ENCODE data around the gene ST3GAL2.

ST3GAL2 gene

DNA sequence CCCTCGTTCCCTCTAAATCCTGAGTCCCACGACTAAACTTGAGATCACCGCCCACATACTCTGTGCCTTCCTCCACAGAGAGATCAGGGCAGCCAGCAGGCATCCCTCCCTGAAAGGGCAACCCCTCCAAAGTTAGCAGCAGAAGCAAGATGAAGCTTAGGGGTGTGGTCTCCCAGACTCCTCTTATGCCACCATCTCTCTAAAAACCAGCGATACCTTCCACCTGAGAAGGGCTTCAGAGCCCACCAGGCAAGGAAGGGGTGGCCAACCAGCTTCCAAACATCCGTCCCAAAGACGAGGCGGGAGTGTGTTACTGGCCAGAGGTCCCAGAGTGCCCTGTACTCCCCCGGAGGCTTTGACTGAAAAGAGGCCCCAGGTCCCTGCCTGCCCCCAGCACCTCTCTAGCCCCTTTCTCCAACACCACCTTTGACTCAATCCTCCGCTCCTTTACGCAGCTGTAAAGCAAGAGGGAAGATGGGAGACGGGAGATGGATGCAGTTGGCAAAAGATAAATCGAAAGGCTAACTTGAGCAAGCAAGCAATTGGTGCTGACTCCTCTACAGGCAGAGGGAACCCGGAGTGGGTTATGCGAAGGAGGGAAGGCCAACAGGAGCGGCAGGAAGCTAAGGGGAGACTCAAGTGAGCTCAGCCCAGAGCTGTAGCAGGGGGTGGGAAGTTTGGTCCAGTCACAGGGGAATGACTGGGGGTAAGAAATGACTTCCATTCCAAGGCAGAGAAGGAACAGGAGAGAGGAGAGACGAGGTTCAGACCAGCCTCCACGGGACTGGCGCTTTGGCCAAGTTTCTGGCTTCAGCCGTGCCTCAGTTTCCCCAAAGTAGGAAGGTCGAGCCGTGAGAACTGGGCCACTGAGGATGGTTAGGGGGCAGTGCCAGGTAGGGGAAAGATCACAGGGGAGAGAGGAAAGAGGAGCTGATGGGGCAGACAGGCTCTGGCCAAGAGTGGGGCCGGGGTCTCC, 1.0 kb downstream of the ST3GAL2 start:
- peak overlapping the region; percentile 90 for H3K4me2 ChIP-seq (ENCODE audit: insufficient read depth, low read length)
- TF ChIP-seq CTCF (IDR thresholded peaks at IDR 0.05; ENCODE audit: borderline replicate concordance, extremely low read depth, low read length, poor library complexity, severe bottlenecking) (no peak), EZH2 (IDR thresholded peaks at IDR 0.05; ENCODE audit: borderline replicate concordance, low read depth, low read length, severe bottlenecking) (no peak)
- H3K4me3 ChIP-seq (ENCODE audit: low read depth in 1 of 2, low read length in 2 of 2) = peak overlapping the region; percentile 31 to 67; a peak in 3 of 4 replicates
- peak overlapping the region; percentile 48 for H2AFZ ChIP-seq (ENCODE audit: low read depth, low read length)
- H4K20me1 ChIP-seq (ENCODE audit: insufficient read depth, low read length) = peaks cover 19% of the 10 kb centered on the region; the same call in 1 of the 2 replicates
- peak overlapping the region; percentile 35 for H3K27ac ChIP-seq (ENCODE audit: low read length)
- no peak for ATAC-seq (ENCODE audit: insufficient read depth, low read depth)
- H3K9me3 ChIP-seq (ENCODE audit: insufficient read depth, low read length, severe bottlenecking) = no peaks in the 10 kb centered on the region
- peak; percentile 34 for DNase-seq
- H3K4me1 ChIP-seq (ENCODE audit: insufficient read depth, low read length) = peaks cover 33% of the 10 kb centered on the region
- H3K79me2 ChIP-seq (ENCODE audit: insufficient read depth, low read length) = peaks cover 51% of the 10 kb centered on the region
- no peaks in the 10 kb centered on the region for H3K27me3 ChIP-seq (ENCODE audit: insufficient read depth, low read length, poor library complexity)
- H3K36me3 ChIP-seq (ENCODE audit: insufficient read depth, low read length) = peaks cover 13% of the 10 kb centered on the region
- peak overlapping the region; percentile 76 for H3K9ac ChIP-seq (ENCODE audit: low read depth, low read length)

DNA sequence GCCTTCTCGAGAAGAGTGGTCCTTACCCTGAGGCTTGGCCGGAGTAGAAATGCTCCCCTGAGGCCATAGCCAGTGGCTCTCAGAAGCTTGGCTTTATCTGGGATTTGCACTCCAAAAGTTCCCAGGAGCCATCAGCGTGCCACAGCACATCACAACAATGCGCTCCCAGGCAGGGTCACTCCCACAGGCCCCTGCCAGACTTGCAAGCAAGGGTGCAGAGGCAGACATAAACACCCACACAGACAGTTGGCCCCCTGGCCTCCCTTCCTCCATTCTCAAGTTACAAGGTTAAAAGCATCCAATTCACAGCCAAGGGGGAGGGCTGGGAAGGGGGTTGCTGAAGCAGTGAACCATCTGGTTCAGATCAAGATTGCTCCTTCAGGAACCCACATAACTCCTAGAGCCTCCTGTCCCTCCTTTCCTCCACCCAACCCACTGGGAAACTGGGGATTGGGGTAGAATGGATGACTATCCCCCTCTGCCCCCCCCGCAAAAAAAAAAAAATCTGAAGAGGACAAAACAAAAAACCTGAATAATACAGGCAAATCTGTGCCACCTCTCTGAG, 1.8 kb downstream of the ST3GAL2 start:
- TF ChIP-seq EZH2 (IDR thresholded peaks at IDR 0.05; ENCODE audit: borderline replicate concordance, low read depth, low read length, severe bottlenecking) (no peak), CTCF (IDR thresholded peaks at IDR 0.05; ENCODE audit: borderline replicate concordance, extremely low read depth, low read length, poor library complexity, severe bottlenecking) (no peak)
- H3K79me2 ChIP-seq (ENCODE audit: insufficient read depth, low read length) = peaks cover 58% of the 10 kb centered on the region
- peak overlapping the region; percentile 90 for H3K4me2 ChIP-seq (ENCODE audit: insufficient read depth, low read length)
- ATAC-seq (ENCODE audit: insufficient read depth, low read depth) (no peak), DNase-seq (peak; percentile 38)
- H3K9ac ChIP-seq (ENCODE audit: low read depth, low read length) = peak overlapping the region; percentile 76; the same call in 1 of the 2 replicates
- H3K4me3 ChIP-seq (ENCODE audit: low read depth in 1 of 2, low read length in 2 of 2) = peak overlapping the region in 1 of 2 experiments; percentile 67; a peak in 3 of 4 replicates
- peaks cover 40% of the 10 kb centered on the region for H3K4me1 ChIP-seq (ENCODE audit: insufficient read depth, low read length)
- H4K20me1 ChIP-seq (ENCODE audit: insufficient read depth, low read length) = peaks cover 20% of the 10 kb centered on the region; the same call in 1 of the 2 replicates
- peaks cover 13% of the 10 kb centered on the region for H3K36me3 ChIP-seq (ENCODE audit: insufficient read depth, low read length)
- no peaks in the 10 kb centered on the region for H3K27me3 ChIP-seq (ENCODE audit: insufficient read depth, low read length, poor library complexity)
- no peak overlapping the region for H2AFZ ChIP-seq (ENCODE audit: low read depth, low read length)
- H3K27ac ChIP-seq (ENCODE audit: low read length) = peak overlapping the region; percentile 8; the same call in 1 of the 2 replicates
- no peaks in the 10 kb centered on the region for H3K9me3 ChIP-seq (ENCODE audit: insufficient read depth, low read length, severe bottlenecking)

DNA sequence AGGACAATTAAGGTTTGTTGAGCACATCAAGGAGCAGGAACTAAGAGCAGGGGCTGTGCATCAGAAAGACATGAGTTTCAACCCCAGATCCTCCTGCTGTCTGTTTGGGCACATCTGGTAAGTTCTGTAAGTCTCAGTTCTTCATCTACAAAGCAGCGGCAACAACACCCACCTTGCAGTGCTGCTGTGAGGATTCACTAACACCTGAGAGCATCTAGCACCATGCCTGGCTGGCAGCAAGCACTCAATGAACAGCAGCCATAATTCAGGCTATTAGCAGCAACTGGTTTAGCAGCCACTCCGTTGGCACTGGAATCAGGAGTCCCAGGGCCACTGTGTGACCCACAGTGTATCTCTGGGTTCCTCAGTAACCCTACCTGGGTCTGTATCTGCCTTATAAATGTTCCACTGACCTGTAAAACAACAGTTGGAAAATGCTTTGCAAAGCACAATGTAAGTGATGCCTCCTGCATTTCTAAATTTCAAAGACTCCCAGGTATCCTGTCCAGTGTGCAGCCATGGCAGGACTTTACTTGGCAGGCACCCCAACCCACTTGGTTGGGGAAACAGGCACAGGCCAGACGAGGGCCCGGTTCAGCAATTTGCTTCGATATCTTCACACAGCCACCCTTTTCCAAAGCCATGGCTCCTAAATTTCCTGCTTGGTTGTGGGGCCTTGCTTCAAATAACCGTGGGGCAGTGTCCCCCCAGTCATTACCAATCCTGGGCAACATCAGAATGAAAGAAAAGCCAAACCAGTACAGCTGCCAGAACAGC, 4.2 kb downstream of the ST3GAL2 start:
- peaks cover 20% of the 10 kb centered on the region; the same call in 1 of the 2 replicates for H4K20me1 ChIP-seq (ENCODE audit: insufficient read depth, low read length)
- peaks cover 78% of the 10 kb centered on the region for H3K79me2 ChIP-seq (ENCODE audit: insufficient read depth, low read length)
- DNase-seq (no peak), ATAC-seq (ENCODE audit: insufficient read depth, low read depth) (no peak)
- no peak overlapping the region for H3K27ac ChIP-seq (ENCODE audit: low read length)
- H3K27me3 ChIP-seq (ENCODE audit: insufficient read depth, low read length, poor library complexity) = no peaks in the 10 kb centered on the region
- no peak overlapping the region; the same call in 1 of the 2 replicates for H3K4me2 ChIP-seq (ENCODE audit: insufficient read depth, low read length)
- H3K9ac ChIP-seq (ENCODE audit: low read depth, low read length) = no peak overlapping the region
- H3K36me3 ChIP-seq (ENCODE audit: insufficient read depth, low read length) = peaks cover 13% of the 10 kb centered on the region
- H3K4me1 ChIP-seq (ENCODE audit: insufficient read depth, low read length) = peaks cover 46% of the 10 kb centered on the region
- no peak overlapping the region for H3K4me3 ChIP-seq (ENCODE audit: low read depth in 1 of 2, low read length in 2 of 2)
- TF ChIP-seq CTCF (IDR thresholded peaks at IDR 0.05; ENCODE audit: borderline replicate concordance, extremely low read depth, low read length, poor library complexity, severe bottlenecking) (no peak), EZH2 (IDR thresholded peaks at IDR 0.05; ENCODE audit: borderline replicate concordance, low read depth, low read length, severe bottlenecking) (no peak)
- no peaks in the 10 kb centered on the region for H3K9me3 ChIP-seq (ENCODE audit: insufficient read depth, low read length, severe bottlenecking)
- no peak overlapping the region for H2AFZ ChIP-seq (ENCODE audit: low read depth, low read length)

All from DND-41 (cell line).